Ecto neural progenitor cell (in vitro differentiated cells): Measurements from ENCODE around the gene SYCP2.
A peak's percentile ranks its signal among the peaks of the same experiment; 100 is the strongest.

ENCODE experiments used
- DNase-seq: peaks from one replicate; pipeline ENCODE4 v3.0.0-alpha.2; 2018; ENCODE audit warnings: low spot score

The SYCP2 gene

DNA sequence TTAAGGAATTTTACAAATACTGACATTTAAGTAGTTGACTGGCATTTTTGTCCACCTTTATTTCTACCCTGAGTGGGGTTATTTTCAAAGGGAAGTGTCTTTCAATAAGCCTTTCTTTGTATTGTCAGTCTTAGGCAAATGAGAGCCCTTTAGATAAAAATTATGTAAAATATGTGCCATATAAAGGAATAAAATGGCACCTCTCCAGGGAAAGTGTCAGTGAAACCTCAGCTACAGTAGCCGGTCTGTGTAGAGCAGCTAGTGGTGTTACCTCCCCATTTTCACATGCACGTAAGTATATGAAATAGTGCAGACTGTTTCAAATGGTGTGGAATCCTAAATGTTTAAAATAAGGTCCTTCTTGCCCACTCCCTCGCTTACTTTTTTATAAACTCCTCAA, 11.7 kb upstream of the SYCP2 start:
- DNase-seq, result no peak

GRCh38 chr20:59944726-59945125, 11.3 kb upstream of the SYCP2 start:
- DNase-seq, result no peak

GRCh38 chr20:59942245-59942644, 8.8 kb upstream of the SYCP2 start:
- no peak for DNase-seq

DNA sequence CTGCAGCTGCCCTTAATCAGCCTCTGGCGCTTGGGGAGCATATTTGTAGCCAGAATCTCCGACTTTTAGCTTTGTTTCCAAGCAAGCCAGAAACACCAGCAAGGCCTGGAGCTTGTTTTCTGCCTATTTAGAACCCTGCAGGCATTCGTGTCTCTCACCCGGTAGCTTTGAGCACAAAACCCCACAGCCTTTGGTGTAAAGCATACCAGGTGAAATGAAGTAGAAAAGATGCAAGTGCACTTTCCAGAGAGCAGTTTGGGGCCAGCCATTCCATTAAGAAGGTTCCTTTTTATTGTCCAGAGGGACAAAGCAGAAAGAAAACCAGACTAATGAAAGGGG, 7.5 kb upstream of the SYCP2 start:
- DNase-seq, result no peak

DNA sequence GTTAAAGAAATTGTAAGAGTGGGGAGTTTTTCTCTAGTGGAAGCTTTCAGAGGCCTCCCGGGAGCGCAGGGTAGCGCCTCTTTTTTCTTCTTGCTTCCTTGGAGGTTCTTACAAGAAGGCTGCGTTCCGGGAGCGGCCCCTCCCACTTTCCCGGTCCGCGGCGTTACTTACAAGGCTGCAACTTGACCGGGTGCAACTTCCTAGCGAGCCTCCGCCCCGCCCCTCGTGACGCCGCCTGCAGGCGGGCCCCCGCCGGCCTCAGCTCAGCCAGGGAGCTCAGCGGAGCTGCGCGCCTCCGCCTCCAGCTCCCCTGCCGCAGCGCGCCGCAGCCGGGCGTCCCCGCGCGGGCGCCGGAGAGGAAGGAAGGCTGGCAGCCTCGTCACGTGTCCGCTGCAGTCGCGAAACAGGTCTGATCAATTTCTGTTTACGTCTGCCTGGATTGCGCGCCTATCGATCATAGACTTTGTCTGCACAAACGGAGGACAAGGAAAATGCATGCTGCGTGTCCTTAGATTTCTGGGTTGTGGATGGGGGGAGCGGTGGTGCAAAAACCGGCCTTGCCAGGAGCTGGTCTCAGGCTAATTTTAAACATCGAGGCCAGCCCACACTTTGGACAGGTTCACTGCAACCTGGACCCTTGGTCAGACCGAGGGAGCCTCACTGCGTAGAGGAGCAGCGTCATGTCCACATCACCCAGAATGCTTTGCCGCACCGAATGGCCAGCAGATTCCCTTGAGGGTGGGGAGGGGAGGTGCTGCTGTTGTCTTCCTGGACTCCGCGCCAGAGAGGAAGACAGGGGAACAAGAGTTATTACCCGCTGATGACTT, 6.9 kb upstream of the SYCP2 start, which contains the start of the genes FAM217B and PPP1R3D:
TSS of gene FAM217B (plus strand) at position 261 of the 827 bp plus-strand sequence. CDS start 3,555 bp downstream, outside the sequence.
TSS of gene PPP1R3D (minus strand) at position 177 of the 827 bp plus-strand sequence. CDS start 374 bp downstream, outside the sequence.
- DNase-seq, result peak; percentile 92

GRCh38 chr20:59939879-59940128, 6.4 kb upstream of the SYCP2 start:
- no peak for DNase-seq

GRCh38 chr20:59939052-59939878, 5.8 kb upstream of the SYCP2 start:
- no peak for DNase-seq

DNA sequence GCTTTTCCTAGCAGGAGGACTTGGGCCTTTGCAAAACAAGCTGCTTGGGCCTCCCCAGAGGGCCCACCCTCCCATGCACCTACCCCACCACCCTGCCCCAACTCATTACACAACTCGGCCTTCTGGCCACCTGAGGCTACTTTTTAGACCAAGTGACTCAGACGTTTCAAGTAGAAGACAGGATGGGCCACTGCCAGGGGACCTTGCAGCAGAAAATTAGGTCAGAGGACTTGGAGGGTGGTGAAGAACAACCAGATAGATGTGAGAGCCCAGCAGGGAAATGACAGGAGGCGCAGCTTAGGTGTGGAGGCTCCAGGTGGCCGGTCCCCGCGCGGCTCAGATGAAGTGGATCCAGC, 5.2 kb upstream of the SYCP2 start:
- DNase-seq, result no peak

DNA sequence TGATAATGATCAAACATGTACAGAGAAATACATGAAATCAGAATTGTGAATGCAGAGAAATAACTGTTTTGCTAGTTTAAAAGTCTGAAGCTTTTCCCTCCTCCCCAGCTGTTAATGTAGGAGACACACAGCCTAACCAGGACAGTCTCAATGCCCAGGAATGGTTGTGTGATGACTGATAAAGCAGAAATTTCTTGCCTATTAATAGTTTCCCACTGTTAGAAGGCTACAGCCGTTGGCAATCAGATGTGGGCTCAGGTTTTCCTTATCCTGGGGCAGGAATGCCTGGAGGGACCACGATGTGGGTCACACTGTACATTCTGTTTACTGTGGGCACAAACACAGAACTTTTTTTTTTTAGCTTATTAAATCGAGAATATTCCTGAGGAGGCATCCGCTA, 4.8 kb upstream of the SYCP2 start:
- DNase-seq, result no peak

DNA sequence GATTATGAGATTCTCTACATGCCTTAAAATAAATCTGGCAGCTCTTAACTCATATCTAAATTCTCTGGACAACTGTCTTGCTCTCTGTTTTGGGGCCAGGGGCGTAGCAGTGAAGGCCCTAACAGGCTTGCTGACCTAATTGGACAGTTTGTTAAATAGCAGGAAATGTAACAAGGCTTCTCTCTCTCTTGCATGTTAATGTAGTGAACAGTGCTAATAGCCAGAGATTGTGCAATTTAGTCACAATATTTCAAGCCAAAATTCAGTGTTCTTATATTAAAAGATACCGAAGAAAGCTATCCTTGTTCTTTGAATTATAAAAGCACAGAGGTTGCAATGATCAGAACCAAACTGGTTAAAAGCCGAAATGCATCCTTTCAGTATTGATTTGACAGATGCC, 3.7 kb upstream of the SYCP2 start:
- no peak for DNase-seq

DNA sequence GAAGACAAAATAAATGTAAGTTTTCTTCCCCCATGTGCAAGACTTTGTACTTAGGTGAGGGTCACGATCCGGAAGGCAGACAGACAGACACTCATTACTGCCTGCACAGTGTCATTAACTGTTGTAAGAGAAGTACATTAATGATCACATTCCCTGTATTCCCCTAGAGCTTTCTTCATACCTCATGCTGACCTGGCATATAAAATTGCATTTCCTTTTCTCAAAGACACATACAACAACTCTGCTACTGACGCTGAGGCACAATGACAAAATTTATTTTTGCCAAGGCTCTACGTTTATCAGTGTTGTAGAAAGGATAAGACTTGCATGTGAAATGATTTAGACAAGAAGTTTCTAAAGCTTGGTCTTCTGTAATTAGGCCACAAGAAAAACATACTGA, 3.0 kb upstream of the SYCP2 start:
- no peak for DNase-seq

GRCh38 chr20:59935457-59936185, 2.2 kb upstream of the SYCP2 start:
- no peak for DNase-seq

DNA sequence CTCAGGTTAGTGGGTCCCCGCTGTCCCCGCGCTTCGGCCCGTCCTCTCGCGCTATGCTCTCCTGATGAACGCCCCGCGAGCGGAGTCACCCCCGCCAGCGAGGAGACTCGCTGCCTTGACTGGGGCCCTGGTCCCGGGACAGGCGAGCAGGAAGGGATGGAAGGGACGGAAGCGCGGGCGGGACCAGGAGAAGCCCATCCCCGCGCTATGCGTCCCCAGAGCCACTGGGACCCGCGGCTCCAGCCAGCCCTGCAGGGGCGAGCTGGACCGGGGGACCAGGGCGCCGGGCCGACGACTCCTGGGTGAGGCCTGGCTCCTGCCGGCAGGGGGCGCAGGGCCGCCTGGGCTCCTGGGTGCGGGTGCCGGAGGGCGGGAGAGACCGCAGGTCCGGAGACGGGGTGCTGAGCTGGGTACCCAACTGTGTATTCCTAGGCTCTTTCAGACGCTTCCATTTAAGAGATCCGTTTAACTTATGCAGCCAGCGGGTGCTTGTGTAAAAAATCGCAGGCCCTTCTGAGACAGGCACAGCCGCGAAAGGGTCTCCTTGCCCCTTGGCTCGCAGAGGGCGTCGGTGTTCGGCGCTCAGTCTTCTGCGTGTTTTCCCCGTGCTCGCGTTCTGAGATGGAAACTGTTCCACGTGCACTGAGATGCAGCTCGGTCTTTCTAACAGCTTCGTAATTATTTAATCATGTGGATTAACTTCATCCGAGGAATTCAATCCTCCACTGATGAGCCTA, 580 bp upstream of the SYCP2 start:
- peak; percentile 84 for DNase-seq

GRCh38 chr20:59932616-59933295, 681 bp downstream of the SYCP2 start:
- DNase-seq, result no peak

DNA sequence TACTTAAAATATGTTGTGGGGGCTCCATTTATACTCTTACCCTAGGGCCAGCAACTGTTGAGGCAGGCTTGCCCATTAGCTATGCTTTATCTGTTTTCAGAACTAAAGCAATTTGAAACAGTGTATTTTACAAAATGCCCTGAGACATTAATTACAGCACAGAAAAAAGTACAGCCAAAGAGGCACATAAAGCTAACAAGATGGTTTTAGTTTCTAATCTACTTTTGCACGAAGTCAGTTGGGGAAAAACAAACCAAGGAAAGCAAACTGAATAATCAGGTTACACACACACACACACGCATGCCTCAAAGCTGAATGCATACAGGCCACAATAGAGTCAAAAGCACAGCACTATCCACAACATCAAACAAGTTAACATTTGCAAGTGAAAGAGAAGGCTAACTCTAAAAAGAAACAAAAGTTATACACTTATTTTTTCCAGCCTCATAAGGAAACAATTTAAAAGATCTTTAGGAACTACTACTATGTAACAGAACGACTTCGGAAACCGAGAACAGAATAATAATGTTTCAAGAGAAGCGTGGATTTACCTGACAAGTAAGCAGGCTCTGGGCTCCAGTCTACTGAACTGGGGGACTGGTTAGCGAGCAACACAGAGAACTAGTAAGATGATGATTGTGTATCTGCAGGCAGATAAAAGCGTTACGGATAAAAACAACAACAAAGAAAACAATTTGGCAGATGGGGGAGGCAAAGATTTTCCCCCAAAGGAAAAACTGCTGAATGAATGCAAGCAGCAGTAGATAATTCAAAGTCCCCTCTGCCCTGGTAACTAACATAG, 1.7 kb downstream of the SYCP2 start:
- no peak for DNase-seq

DNA sequence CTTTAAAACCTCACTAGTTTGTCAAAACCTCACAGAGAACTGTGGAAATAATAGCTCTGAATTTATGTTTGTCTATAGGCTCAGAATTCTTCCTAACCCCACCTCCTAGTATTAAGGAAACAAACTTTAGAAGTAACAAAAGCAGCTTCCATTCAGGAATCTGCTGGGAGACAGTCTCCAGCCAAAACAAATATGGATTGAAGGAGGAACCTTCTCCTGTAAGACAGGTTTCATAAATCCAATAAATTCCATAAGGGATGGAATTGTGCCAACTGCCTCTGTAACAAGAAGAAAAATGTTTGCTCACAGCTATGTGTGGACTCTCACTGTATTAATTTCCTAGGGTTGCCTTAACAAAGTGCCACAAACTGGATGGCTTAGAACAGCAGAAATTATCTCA, 7.5 kb downstream of the SYCP2 start:
- DNase-seq, result no peak

DNA sequence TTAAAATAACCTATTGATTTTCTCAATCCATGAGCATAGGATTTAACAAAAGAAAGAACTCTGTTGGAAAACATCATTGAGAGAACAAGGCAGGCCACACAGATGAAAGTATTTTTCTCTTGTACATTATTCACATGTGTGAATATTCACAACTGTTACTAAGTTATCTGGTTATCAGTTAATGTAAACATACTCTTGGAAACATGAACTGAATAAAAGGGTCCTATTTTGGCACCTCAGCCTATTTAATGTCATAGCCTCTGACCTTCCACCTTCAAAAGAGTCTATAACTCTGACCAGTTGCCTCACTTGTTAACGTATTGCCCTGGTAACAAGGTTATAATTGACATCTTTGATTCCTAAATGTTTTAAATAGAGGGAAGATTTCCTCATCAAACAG, 8.1 kb downstream of the SYCP2 start:
- DNase-seq, result no peak

DNA sequence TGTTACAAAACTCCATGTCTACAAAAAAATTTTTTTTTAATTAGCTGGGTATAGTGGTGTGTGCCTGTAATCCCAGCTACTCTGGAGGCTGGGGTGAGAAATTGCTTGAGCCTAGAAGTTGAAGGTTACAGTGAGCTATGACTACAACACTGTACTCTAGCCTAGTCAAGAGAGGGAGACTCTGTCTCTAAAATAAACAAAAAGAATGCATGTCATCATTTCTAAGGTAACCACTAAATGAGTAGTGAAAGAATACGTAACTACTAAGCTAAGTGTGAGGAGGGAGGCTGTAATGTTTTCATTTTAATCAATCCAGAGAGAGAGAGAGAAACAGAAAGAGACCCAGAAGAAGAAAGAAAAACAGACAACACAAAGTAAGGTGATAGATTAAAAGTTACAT, 9.9 kb downstream of the SYCP2 start:
- no peak for DNase-seq

DNA sequence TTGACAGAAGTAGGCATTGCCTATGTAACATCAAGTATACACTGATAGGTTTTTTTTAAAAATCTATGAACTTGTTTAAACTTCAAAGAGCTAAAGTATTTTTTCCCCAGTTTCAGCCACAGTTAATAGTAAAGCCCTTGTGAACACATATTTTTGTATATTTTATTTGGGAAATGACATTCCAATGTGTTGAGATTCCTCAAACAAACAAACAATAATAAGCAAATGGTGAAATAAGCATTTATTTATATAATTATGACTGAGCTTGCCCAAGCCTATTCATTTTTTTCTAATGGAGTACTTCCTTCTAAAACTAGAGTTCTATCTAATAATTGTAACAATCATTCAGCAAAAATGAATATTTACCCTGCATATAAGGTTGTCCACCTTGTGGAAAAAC, 12.5 kb downstream of the SYCP2 start:
- no peak for DNase-seq

DNA sequence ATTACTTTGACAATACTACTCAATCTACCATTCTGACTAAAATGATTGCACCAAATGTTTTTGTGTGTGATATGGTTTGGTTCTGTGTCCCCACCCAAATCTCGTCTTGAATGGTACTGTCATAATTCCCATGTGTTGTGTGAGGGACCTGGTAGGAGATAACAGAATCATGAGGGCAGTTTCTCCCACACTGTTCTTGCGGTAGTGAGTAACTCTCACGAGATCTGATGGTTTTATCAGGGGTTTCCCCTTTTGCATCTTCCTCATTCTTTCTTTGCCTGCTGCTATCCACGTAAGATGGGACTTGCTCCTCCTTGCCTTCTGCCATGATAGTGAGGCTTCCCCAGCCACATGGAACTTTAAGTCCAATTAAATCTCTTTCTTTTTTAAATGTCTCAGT, 20.8 kb downstream of the SYCP2 start:
- no peak for DNase-seq

DNA sequence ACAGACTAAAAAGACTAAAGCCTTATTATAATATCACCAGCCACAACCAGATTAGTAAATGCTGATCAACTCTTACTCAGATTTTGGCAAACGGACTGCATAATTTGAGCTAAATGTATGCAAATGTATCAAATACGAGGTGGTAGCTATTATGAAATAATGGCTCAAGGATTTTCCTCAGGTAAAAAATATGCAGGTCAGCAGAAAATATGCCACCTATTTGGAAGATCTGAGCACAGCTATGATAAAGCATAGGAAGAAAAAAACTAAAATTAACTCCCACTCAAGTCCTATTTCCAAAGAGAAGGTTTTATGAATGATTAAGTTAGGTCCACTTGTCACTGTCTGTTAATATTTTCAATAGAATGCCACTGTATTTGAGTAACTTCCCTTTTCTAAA, 22.4 kb downstream of the SYCP2 start:
- no peak for DNase-seq
